ENCODE results near the gene ICAM2.

- no peak for TF ChIP-seq CTCF (IDR thresholded peaks at IDR 0.05; ENCODE audit: low read depth, low read length, poor library complexity, severe bottlenecking)
- no peak for TF ChIP-seq EZH2phosphoT487 (IDR thresholded peaks at IDR 0.05; ENCODE audit: borderline replicate concordance, low read length)
Measured at GRCh38 chr17:64063088-64063487, 42.7 kb upstream of the ICAM2 start.
